SK-N-SH treated with all-trans-retinoic acid at 6 μM for 48 hours (cell line): ENCODE measurements around the gene DDX53.

Experiments used
- ATAC-seq: fragments of 200-7000 bp; cut with Tn5 transposase; 3 replicates; pipeline ENCODE4 v1.9.1; 2020; ENCODE audit warnings: mild to moderate bottlenecking, moderate library complexity
- ARNTL ChIP-seq: fragments of 450-650 bp; formaldehyde crosslinking; IDR thresholded peaks from 2 replicates; pipeline ENCODE4 v1.5.0; 2020; ENCODE audit warnings: low read depth, mild to moderate bottlenecking, moderate library complexity, borderline replicate concordance
- BACH2 ChIP-seq: fragments of 250-450 bp; sonication (Bioruptor Pico); IDR thresholded peaks from 2 replicates; pipeline ENCODE4 v1.9.0; 2021; ENCODE audit warnings: mild to moderate bottlenecking, borderline replicate concordance
- CREB5 ChIP-seq: fragments of 250-450 bp; sonication (Bioruptor Pico); IDR thresholded peaks from 2 replicates; pipeline ENCODE4 v1.5.1; 2020; ENCODE audit warnings: low read depth, mild to moderate bottlenecking, moderate library complexity
- CSDC2 ChIP-seq: fragments of 250-450 bp; sonication (Bioruptor Pico); IDR thresholded peaks from 2 replicates; pipeline ENCODE4 v1.5.0; 2020; ENCODE audit warnings: mild to moderate bottlenecking, moderate library complexity
- ESRRG ChIP-seq: fragments of 250-450 bp; sonication (Bioruptor Pico); IDR thresholded peaks from 2 replicates; pipeline ENCODE4 v1.6.1; 2021; ENCODE audit warnings: mild to moderate bottlenecking
- GLIS3 ChIP-seq: fragments of 250-450 bp; sonication (Bioruptor Pico); IDR thresholded peaks from 2 replicates; pipeline ENCODE4 v1.5.0; 2020; ENCODE audit warnings: mild to moderate bottlenecking, moderate library complexity
- OSR1 ChIP-seq: fragments of 250-450 bp; sonication (Bioruptor Pico); IDR thresholded peaks from 2 replicates; pipeline ENCODE4 v1.8.0; 2022; ENCODE audit warnings: moderate library complexity, mild to moderate bottlenecking, inconsistent platforms
- PATZ1 ChIP-seq: fragments of 250-450 bp; sonication (Bioruptor Pico); IDR thresholded peaks from 2 replicates; pipeline ENCODE4 v1.8.0; 2020; ENCODE audit warnings: mild to moderate bottlenecking, moderate library complexity, borderline replicate concordance
- PPARA ChIP-seq: fragments of 250-450 bp; sonication (Bioruptor Pico); IDR thresholded peaks from 2 replicates; pipeline ENCODE4 v1.5.0; 2020; ENCODE audit warnings: mild to moderate bottlenecking, borderline replicate concordance
- RARB ChIP-seq: fragments of 250-450 bp; sonication (Bioruptor Pico); IDR thresholded peaks from 2 replicates; pipeline ENCODE4 v1.8.0; 2021; ENCODE audit warnings: mild to moderate bottlenecking, moderate library complexity
- SNAI2 ChIP-seq: fragments of 250-450 bp; sonication (Bioruptor Pico); IDR thresholded peaks from 2 replicates; pipeline ENCODE4 v1.5.0; 2020; ENCODE audit warnings: mild to moderate bottlenecking, moderate library complexity
- TCF4 ChIP-seq: fragments of 250-450 bp; sonication (Bioruptor Pico); IDR thresholded peaks from 2 replicates; pipeline ENCODE4 v1.8.0; 2021; ENCODE audit warnings: mild to moderate bottlenecking, moderate library complexity, borderline replicate concordance
- TOX ChIP-seq: fragments of 250-450 bp; sonication (Bioruptor Pico); IDR thresholded peaks from 2 replicates; pipeline ENCODE4 v1.8.0; 2021; ENCODE audit warnings: mild to moderate bottlenecking, moderate library complexity, borderline replicate concordance
- TSHZ2 ChIP-seq: fragments of 250-450 bp; sonication (Bioruptor Pico); IDR thresholded peaks from 2 replicates; pipeline ENCODE4 v1.5.0; 2020; ENCODE audit warnings: mild to moderate bottlenecking, moderate library complexity
- ZC3H10 ChIP-seq: fragments of 250-450 bp; sonication (Bioruptor Pico); IDR thresholded peaks from 2 replicates; pipeline ENCODE4 v1.5.1; 2021; ENCODE audit warnings: mild to moderate bottlenecking, moderate library complexity
- ZNF565 ChIP-seq: fragments of 450-650 bp; formaldehyde crosslinking; conservative IDR thresholded peaks from 2 replicates; pipeline ENCODE4 v1.5.0; 2020; ENCODE audit warnings: low read depth, mild to moderate bottlenecking, moderate library complexity

The DDX53 gene

GRCh38 chrX:23048806-23049573 lies 49.2 kb downstream of the DDX53 start:
- TF ChIP-seq ZC3H10 (no peak), TSHZ2 (CRISPR knock-in tag) (no peak), CREB5 (CRISPR knock-in tag) (no peak), ARNTL (CRISPR knock-in tag) (no peak), RARB (CRISPR knock-in tag) (no peak), SNAI2 (no peak), BACH2 (CRISPR knock-in tag) (no peak), PATZ1 (CRISPR knock-in tag) (no peak), TCF4 (CRISPR knock-in tag) (no peak), ESRRG (CRISPR knock-in tag) (no peak), PPARA (CRISPR knock-in tag) (no peak), OSR1 (no peak), TOX (CRISPR knock-in tag) (no peak)
- TF ChIP-seq, all 23 proteins: peak for 0
- no peak for ATAC-seq

- ATAC-seq = no peak
Observed at GRCh38 chrX:23052324-23052723, 52.6 kb downstream of the DDX53 start.

More at GRCh38 chrX:23052324-23052723, 52.6 kb downstream of the DDX53 start:
- TF ChIP-seq PATZ1 (CRISPR knock-in tag) = no peak
- TF ChIP-seq GLIS3 (CRISPR knock-in tag) = no peak
- TF ChIP-seq CSDC2 (CRISPR knock-in tag) = no peak
- TF ChIP-seq TSHZ2 (CRISPR knock-in tag) = no peak
- TF ChIP-seq ARNTL (CRISPR knock-in tag) = no peak
- no peak for TF ChIP-seq ESRRG (CRISPR knock-in tag)
- TF ChIP-seq ZNF565 (CRISPR knock-in tag) = no peak
